Epithelial cell of proximal tubule (primary cell): Measurements from ENCODE around the gene CD52. TPM values are rescaled to one million over a fixed set of nuclear protein-coding genes. Genes with fewer than 3 reads are reported as not detected.

Experiments
- DNase-seq: peaks from one replicate; pipeline ENCODE4 v3.0.0-alpha.2; 2011; ENCODE audit warnings: low read depth
- H3K4me3 ChIP-seq: 2 replicates; pipeline ENCODE4 v1.5.1; 2011; ENCODE audit warnings: low read depth, mild to moderate bottlenecking, low read length
- CTCF ChIP-seq: conservative IDR thresholded peaks from 2 replicates; pipeline ENCODE4 v1.5.1; 2012; ENCODE audit warnings: low read depth, mild to moderate bottlenecking, low read length
- total RNA-seq: library from RNA; depleted of rRNA; stranded (reverse); fragments of >200 nt; gene quantifications from 2 replicates; pipeline ENCODE4 v1.2.3, GENCODE V29; 2015

CD52 gene
- total RNA-seq, 1 donor from 2014 or later, result not detected

- no peak for TF ChIP-seq CTCF
- H3K4me3 ChIP-seq, result no peak overlapping the region
- no peak for DNase-seq
Observed at GRCh38 chr1:26368006-26368405, 50.2 kb downstream of the CD52 start.

GRCh38 chr1:26368486-26368885, 50.7 kb downstream of the CD52 start:
- DNase-seq, result no peak
- no peak overlapping the region for H3K4me3 ChIP-seq
- TF ChIP-seq CTCF, result no peak

Other genes with a start within 250 kb of the CD52 start
- gene PDIK1L, start 206.1 kb upstream of the CD52 start, total RNA-seq, result 3.0 and 12.3 TPM in 2 replicates
- gene FAM110D, start 158.9 kb upstream of the CD52 start, total RNA-seq, result not detected in 2 replicates
- not detected in 2 replicates for gene C1orf232, start 149.0 kb upstream of the CD52 start, total RNA-seq
- gene ZNF593, start 148.1 kb upstream of the CD52 start, total RNA-seq, result 80.4 and 89.3 TPM in 2 replicates
- not detected in 2 replicates for gene ZNF593OS, start 146.1 kb upstream of the CD52 start, total RNA-seq
- gene CNKSR1, start 140.5 kb upstream of the CD52 start, total RNA-seq, result 6.7 and 14.8 TPM in 2 replicates
- gene CATSPER4, start 127.4 kb upstream of the CD52 start, total RNA-seq, result not detected in 2 replicates
- gene CEP85, start 83.8 kb upstream of the CD52 start, total RNA-seq, result 14.6 and 20.8 TPM in 2 replicates
- gene SH3BGRL3, start 37.9 kb upstream of the CD52 start, total RNA-seq, result 119 and 184 TPM in 2 replicates
- gene UBXN11, start 11.3 kb upstream of the CD52 start, total RNA-seq, result 3.8 and 4.8 TPM in 2 replicates
- gene CRYBG2, start 36.2 kb downstream of the CD52 start, total RNA-seq, result 2.8 and 9.3 TPM in 2 replicates
- not detected in 2 replicates for gene ZNF683, start 54.8 kb downstream of the CD52 start, total RNA-seq
- not detected in 2 replicates for gene LIN28A, start 92.9 kb downstream of the CD52 start, total RNA-seq
- gene DHDDS, start 114.4 kb downstream of the CD52 start, total RNA-seq, result 28.4 and 47.9 TPM in 2 replicates
- gene HMGN2, start 154.5 kb downstream of the CD52 start, total RNA-seq, result 479 and 768 TPM in 2 replicates
- 63.8 and 66.5 TPM in 2 replicates for gene RPS6KA1, start 211.8 kb downstream of the CD52 start, total RNA-seq